Measurements from ENCODE around the gene RUSC1. TPM values are rescaled to one million over a fixed set of nuclear protein-coding genes. Genes with fewer than 3 reads are reported as not detected.

Gene RUSC1
- total and polyA plus RNA-seq, 5 experiments from 2014 or later = 4.4 to 16.3 (median 7.9) TPM

- DNase-seq (no peak), ATAC-seq (no peak)
- Mint-ChIP-seq H3K9me3 (no peaks in the 10 kb centered on the region), H3K4me3 (no peak overlapping the region), H3K36me3 (peaks cover 0 to under 1% (median 0%) of the 10 kb centered on the region in 3 donors), H3K4me1 (peaks cover 0 to 3% (median under 1%) of the 10 kb centered on the region in 4 donors), H3K27me3 (peaks cover 13 to 26% (median 22%) of the 10 kb centered on the region in 5 donors), H3K27ac (no peak overlapping the region)
- POLR2A ChIA-PET = interaction anchor here (0.6 kb wide), 1 partner anchor 140 kb away, joined by 3 read pairs; no protein-coding TSS in a partner anchor
Observed at GRCh38 chr1:155300553-155301329, 20.0 kb upstream of the RUSC1 start.

GRCh38 chr1:155301342-155301841 is 19.3 kb upstream of the RUSC1 start, which contains the start of gene PKLR:
PKLR (minus strand) TSS chr1:155301438; CDS start chr1:155301395, 43 bp downstream.
- Mint-ChIP-seq H3K27ac (no peak within 1 kb of the TSS), H3K36me3 (no peaks in the 10 kb centered on the region), H3K9me3 (no peaks in the 10 kb centered on the region), H3K4me1 (no peaks in the 10 kb centered on the region), H3K27me3 (peaks cover 8 to 20% (median 17%) of the 10 kb centered on the region in 5 donors), H3K4me3 (no peak within 1 kb of the TSS)
- DNase-seq = no peak
- ATAC-seq = no peak
- POLR2A ChIA-PET = interaction anchor here (0.6 kb wide), 1 partner anchor 12 kb away, joined by 3 read pairs; no protein-coding TSS in a partner anchor

- Mint-ChIP-seq H3K4me3 (no peak overlapping the region), H3K4me1 (peaks cover 2 to 17% (median 11%) of the 10 kb centered on the region in 4 donors)
Observed at GRCh38 chr1:155304558-155305063, 16.1 kb upstream of the RUSC1 start.

GRCh38 chr1:155305881-155306391 is 14.8 kb upstream of the RUSC1 start:
- POLR2A ChIA-PET = interaction anchor here (0.6 to 1.6 kb wide), 2 partner anchors 62 to 289 kb away, joined by 4 to 7 read pairs; no protein-coding TSS in a partner anchor
- Mint-ChIP-seq H3K4me3 (no peak overlapping the region), H3K36me3 (peaks cover 0 to 3% (median 0%) of the 10 kb centered on the region in 3 donors), H3K4me1 (peaks cover 5 to 26% (median 19%) of the 10 kb centered on the region in 4 donors), H3K9me3 (no peaks in the 10 kb centered on the region), H3K27ac (peak overlapping the region in 2 of 10 donors; percentile 52 to 78), H3K27me3 (peaks cover 0 to 2% (median 0%) of the 10 kb centered on the region in 5 donors)
- ATAC-seq (no peak), DNase-seq (no peak)

More at GRCh38 chr1:155304558-155305063, 16.1 kb upstream of the RUSC1 start:
- H3K27ac Mint-ChIP-seq = peak overlapping the region in 2 of 10 donors; percentile 29 to 47
- H3K9me3 Mint-ChIP-seq = no peaks in the 10 kb centered on the region
- POLR2A ChIA-PET = interaction anchor here (0.7 kb wide), 1 partner anchor 753 kb away, joined by 3 read pairs; no protein-coding TSS in a partner anchor
- no peak for ATAC-seq
- DNase-seq = no peak
- H3K36me3 Mint-ChIP-seq = no peaks in the 10 kb centered on the region
- H3K27me3 Mint-ChIP-seq = peaks cover 0 to 2% (median 0%) of the 10 kb centered on the region in 5 donors

GRCh38 chr1:155307247-155307740 is 13.4 kb upstream of the RUSC1 start:
- POLR2A ChIA-PET = interaction anchor here (0.7 to 2.1 kb wide), 6 partner anchors 16 to 1483 kb away, joined by 3 to 20 read pairs (median 8); partner anchors contain the start of genes CLK2 and SCAMP3
- no peak for DNase-seq
- peaks cover 0 to 8% (median 0%) of the 10 kb centered on the region in 3 donors for H3K36me3 Mint-ChIP-seq
- H3K9me3 Mint-ChIP-seq = no peaks in the 10 kb centered on the region
- peak overlapping the region in 9 of 10 donors; percentile 48 to 97 (median 93) for H3K27ac Mint-ChIP-seq
- no peaks in the 10 kb centered on the region for H3K27me3 Mint-ChIP-seq
- peak overlapping the region in 7 of 10 donors; percentile 13 to 97 (median 39) for H3K4me3 Mint-ChIP-seq
- ATAC-seq = no peak
- peaks cover 7 to 31% (median 25%) of the 10 kb centered on the region in 4 donors for H3K4me1 Mint-ChIP-seq

GRCh38 chr1:155308493-155309422 is 11.9 kb upstream of the RUSC1 start, which contains the start of gene FDPS:
FDPS (plus strand) TSS chr1:155308866; CDS start chr1:155309790, 924 bp downstream.
- ATAC-seq (peak; percentile 98), DNase-seq (peak; percentile 88 to 98 (median 96))
- H3K4me1 Mint-ChIP-seq = peaks cover 12 to 36% (median 25%) of the 10 kb centered on the region in 4 donors
- H3K36me3 Mint-ChIP-seq = peaks cover 0 to 22% (median 5%) of the 10 kb centered on the region in 3 donors
- no peaks in the 10 kb centered on the region for H3K27me3 Mint-ChIP-seq
- peak within 1 kb of the TSS; percentile 90 to 99 (median 96) for H3K4me3 Mint-ChIP-seq
- no peaks in the 10 kb centered on the region for H3K9me3 Mint-ChIP-seq
- POLR2A ChIA-PET = interaction anchor here (0.6 to 2.1 kb wide), 10 partner anchors 10 to 168 kb away, joined by 3 to 20 read pairs (median 6); partner anchors contain the start of genes CLK2, DPM3, RUSC1 and SCAMP3
- H3K27ac Mint-ChIP-seq = peak within 1 kb of the TSS; percentile 91 to 98 (median 96)

- Mint-ChIP-seq H3K27me3 (no peaks in the 10 kb centered on the region), H3K9me3 (no peaks in the 10 kb centered on the region), H3K4me1 (peaks cover 12 to 36% (median 25%) of the 10 kb centered on the region in 4 donors), H3K27ac (peak overlapping the region; percentile 91 to 98 (median 96)), H3K36me3 (peaks cover 0 to 22% (median 5%) of the 10 kb centered on the region in 3 donors), H3K4me3 (peak overlapping the region; percentile 90 to 99 (median 96))
- DNase-seq (no peak), ATAC-seq (no peak)
- POLR2A ChIA-PET = interaction anchor here (0.6 to 1.4 kb wide), 6 partner anchors 13 to 1111 kb away, joined by 3 to 4 read pairs (median 4); partner anchors contain the start of gene SCAMP3
Observed at GRCh38 chr1:155309423-155310021, 11.2 kb upstream of the RUSC1 start.

- ATAC-seq = no peak
- POLR2A ChIA-PET = interaction anchor here (0.7 to 0.8 kb wide), 2 partner anchors 12 to 118 kb away, joined by 3 read pairs; partner anchors contain the start of gene PKLR
- Mint-ChIP-seq H3K27me3 (no peaks in the 10 kb centered on the region), H3K9me3 (no peaks in the 10 kb centered on the region), H3K27ac (peak overlapping the region in 1 of 10 donors; percentile 26), H3K4me3 (peak overlapping the region in 1 of 10 donors; percentile 12), H3K36me3 (peaks cover 0 to 37% (median 5%) of the 10 kb centered on the region in 3 donors), H3K4me1 (peaks cover 12 to 28% (median 22%) of the 10 kb centered on the region in 4 donors)
- no peak for DNase-seq
Observed at GRCh38 chr1:155313261-155313660, 7.4 kb upstream of the RUSC1 start.

GRCh38 chr1:155316922-155317321 is 3.8 kb upstream of the RUSC1 start:
- Mint-ChIP-seq H3K36me3 (peaks cover 0 to 32% (median 5%) of the 10 kb centered on the region in 3 donors), H3K27me3 (no peaks in the 10 kb centered on the region), H3K4me3 (no peak overlapping the region), H3K27ac (no peak overlapping the region), H3K9me3 (no peaks in the 10 kb centered on the region), H3K4me1 (peaks cover 19 to 24% (median 22%) of the 10 kb centered on the region in 4 donors)
- ATAC-seq = no peak
- DNase-seq = no peak
- POLR2A ChIA-PET = no interaction called here

GRCh38 chr1:155318082-155318481 is 2.6 kb upstream of the RUSC1 start:
- no peak overlapping the region for H3K4me3 Mint-ChIP-seq
- POLR2A ChIA-PET = interaction anchor here (0.6 to 1.7 kb wide), 4 partner anchors 10 to 365 kb away, joined by 3 to 4 read pairs (median 3); partner anchors contain the start of genes CLK2 and FDPS
- H3K36me3 Mint-ChIP-seq = peaks cover 0 to 21% (median 5%) of the 10 kb centered on the region in 3 donors
- ATAC-seq (no peak), DNase-seq (no peak)
- peak overlapping the region in 1 of 10 donors; percentile 69 for H3K27ac Mint-ChIP-seq
- H3K27me3 Mint-ChIP-seq = no peaks in the 10 kb centered on the region
- peaks cover 20 to 29% (median 24%) of the 10 kb centered on the region in 4 donors for H3K4me1 Mint-ChIP-seq
- H3K9me3 Mint-ChIP-seq = no peaks in the 10 kb centered on the region
